Panc1 (cell line): Measurements from ENCODE around the gene PTRH1.

Source experiments
- POLR2AphosphoS5 ChIP-seq: IDR thresholded peaks from 2 replicates; pipeline ENCODE4 v1.6.1; 2012; ENCODE audit warnings: mild to moderate bottlenecking, low read depth, low read length, moderate library complexity
- REST ChIP-seq, 2 experiments: IDR thresholded peaks; 2 replicates each; pipeline ENCODE4 v1.6.1; 2011 to 2012; ENCODE audit warnings: low read depth in 2 of 2, control low read depth in 1 of 2, low read length in 1 of 2, mild to moderate bottlenecking in 1 of 2, moderate library complexity in 1 of 2; ENCODE audit not compliant: insufficient read depth in 1 of 2
- SIN3A ChIP-seq: IDR thresholded peaks from 2 replicates; pipeline ENCODE4 v1.6.1; 2012; ENCODE audit warnings: low read depth, mild to moderate bottlenecking, low read length, moderate library complexity, borderline replicate concordance; ENCODE audit not compliant: insufficient read depth
- TF ChIP-seq, protein P1 (sequence below): fragments of 450-650 bp; IDR thresholded peaks from 2 replicates; pipeline ENCODE4 v1.5.1; 2017; ENCODE audit warnings: mild to moderate bottlenecking

- TF ChIP-seq, protein P1, sequence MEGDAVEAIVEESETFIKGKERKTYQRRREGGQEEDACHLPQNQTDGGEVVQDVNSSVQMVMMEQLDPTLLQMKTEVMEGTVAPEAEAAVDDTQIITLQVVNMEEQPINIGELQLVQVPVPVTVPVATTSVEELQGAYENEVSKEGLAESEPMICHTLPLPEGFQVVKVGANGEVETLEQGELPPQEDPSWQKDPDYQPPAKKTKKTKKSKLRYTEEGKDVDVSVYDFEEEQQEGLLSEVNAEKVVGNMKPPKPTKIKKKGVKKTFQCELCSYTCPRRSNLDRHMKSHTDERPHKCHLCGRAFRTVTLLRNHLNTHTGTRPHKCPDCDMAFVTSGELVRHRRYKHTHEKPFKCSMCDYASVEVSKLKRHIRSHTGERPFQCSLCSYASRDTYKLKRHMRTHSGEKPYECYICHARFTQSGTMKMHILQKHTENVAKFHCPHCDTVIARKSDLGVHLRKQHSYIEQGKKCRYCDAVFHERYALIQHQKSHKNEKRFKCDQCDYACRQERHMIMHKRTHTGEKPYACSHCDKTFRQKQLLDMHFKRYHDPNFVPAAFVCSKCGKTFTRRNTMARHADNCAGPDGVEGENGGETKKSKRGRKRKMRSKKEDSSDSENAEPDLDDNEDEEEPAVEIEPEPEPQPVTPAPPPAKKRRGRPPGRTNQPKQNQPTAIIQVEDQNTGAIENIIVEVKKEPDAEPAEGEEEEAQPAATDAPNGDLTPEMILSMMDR, result no peak
- TF ChIP-seq SIN3A (no peak), POLR2AphosphoS5 (no peak), REST (IDR thresholded peaks at IDR 0.05; ENCODE audit: insufficient read depth in 1 of 2, low read depth in 2 of 2, low read length in 1 of 2) (no peak)
Measured at GRCh38 chr9:127728808-127729207, 13.3 kb upstream of the PTRH1 start.
